COLO668 (cell line): ENCODE data around the gene DENND4C.
A peak's percentile ranks its signal among the peaks of the same experiment; 100 is the strongest.
"Not testable (repeated sequence)": the region's sequence is repeated elsewhere in the genome, so short reads cannot be mapped to it uniquely, and the experiment has no call there.

Experiments used
- DNase-seq: peaks from one replicate; lab custom pipeline; 2025; ENCODE audit not compliant: unreplicated experiment; lab: John Stamatoyannopoulos, UW

Gene DENND4C

GRCh38 chr9:19223724-19224123 lies 6.8 kb upstream of the DENND4C start:
- no peak for DNase-seq

- DNase-seq = no peak
These were observed 5.9 kb upstream of the DENND4C start for GRCh38 chr9:19224563-19224962.

- peak; percentile 80 for DNase-seq
These were observed 718 bp upstream of the DENND4C start for GRCh38 chr9:19229595-19230354.

- peak; percentile 11 for DNase-seq
These were observed 822 bp downstream of the DENND4C start for GRCh38 chr9:19231126-19231903.

GRCh38 chr9:19231904-19232822 lies 1.7 kb downstream of the DENND4C start:
- DNase-seq = no peak

- DNase-seq = no peak
These were observed 2.3 kb downstream of the DENND4C start for GRCh38 chr9:19232823-19233194.

- DNase-seq = no peak
These were observed 2.9 kb downstream of the DENND4C start for GRCh38 chr9:19233344-19233743.

GRCh38 chr9:19239955-19240354 lies 9.5 kb downstream of the DENND4C start:
- no peak for DNase-seq

GRCh38 chr9:19241728-19242127 lies 11.2 kb downstream of the DENND4C start:
- no peak for DNase-seq

GRCh38 chr9:19243366-19244033 lies 13.0 kb downstream of the DENND4C start:
- no peak for DNase-seq

- no peak for DNase-seq
These were observed 16.4 kb downstream of the DENND4C start for GRCh38 chr9:19246891-19247290.

GRCh38 chr9:19247420-19247819 lies 16.9 kb downstream of the DENND4C start:
- no peak for DNase-seq

GRCh38 chr9:19250346-19250745 lies 19.9 kb downstream of the DENND4C start:
- DNase-seq = not testable (repeated sequence)

- DNase-seq = not testable (repeated sequence)
These were observed 20.7 kb downstream of the DENND4C start for GRCh38 chr9:19251203-19251602.

GRCh38 chr9:19251622-19252021 lies 21.1 kb downstream of the DENND4C start:
- DNase-seq = not testable (repeated sequence)

GRCh38 chr9:19252174-19252884 lies 21.8 kb downstream of the DENND4C start:
- no peak for DNase-seq

GRCh38 chr9:19252885-19253219 lies 22.4 kb downstream of the DENND4C start:
- no peak for DNase-seq

GRCh38 chr9:19255112-19255511 lies 24.6 kb downstream of the DENND4C start:
- no peak for DNase-seq

GRCh38 chr9:19255821-19256220 lies 25.3 kb downstream of the DENND4C start:
- DNase-seq = no peak

GRCh38 chr9:19259665-19260255 lies 29.3 kb downstream of the DENND4C start:
- not testable (repeated sequence) for DNase-seq
